IPS-15b (cell line): ENCODE results near the gene SORT1.

ENCODE experiments used
- H3K27me3 ChIP-seq: one replicate; pipeline ENCODE4 v1.6.1; 2013; ENCODE audit warnings: low read length; ENCODE audit not compliant: control insufficient read depth, insufficient read depth
- H3K36me3 ChIP-seq: one replicate; pipeline ENCODE4 v1.6.1; 2013; ENCODE audit warnings: low read length; ENCODE audit not compliant: control insufficient read depth, insufficient read depth
- H3K4me1 ChIP-seq: one replicate; pipeline ENCODE4 v1.6.1; 2013; ENCODE audit warnings: mild to moderate bottlenecking, low read length; ENCODE audit not compliant: control insufficient read depth, insufficient read depth
- H3K4me3 ChIP-seq: one replicate; pipeline ENCODE4 v1.5.1; 2013; ENCODE audit warnings: low read depth, low read length
- H3K9ac ChIP-seq: one replicate; pipeline ENCODE4 v1.6.1; 2013; ENCODE audit warnings: low read depth, mild to moderate bottlenecking, low read length
- H3K9me3 ChIP-seq: one replicate; pipeline ENCODE4 v1.6.1; 2013; ENCODE audit warnings: mild to moderate bottlenecking, low read length; ENCODE audit not compliant: control insufficient read depth, insufficient read depth

SORT1 gene

DNA sequence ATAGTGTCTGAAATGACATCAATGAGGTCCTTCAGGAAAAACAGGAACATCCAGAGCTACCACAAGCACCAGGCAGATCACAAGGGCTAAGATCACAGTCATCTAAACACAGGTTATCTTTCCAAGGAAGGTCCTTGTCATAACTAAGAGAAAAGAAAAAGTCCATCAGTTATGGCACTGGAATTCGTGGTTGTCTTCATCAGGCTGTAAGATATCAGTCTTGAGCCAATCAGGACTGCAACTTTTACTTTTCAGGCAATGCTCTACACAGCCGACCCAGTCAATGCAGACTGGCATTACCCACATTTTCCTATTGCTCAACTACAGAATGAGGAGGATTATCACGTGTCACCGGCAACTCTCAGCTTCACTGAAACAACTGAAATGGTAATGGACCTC is 26.4 kb downstream of the SORT1 start:
- Histone ChIP-seq H3K27me3 (no peaks in the 10 kb centered on the region), H3K9me3 (no peaks in the 10 kb centered on the region), H3K4me1 (peaks cover 7% of the 10 kb centered on the region), H3K9ac (no peak overlapping the region), H3K36me3 (no peaks in the 10 kb centered on the region), H3K4me3 (no peak overlapping the region)

DNA sequence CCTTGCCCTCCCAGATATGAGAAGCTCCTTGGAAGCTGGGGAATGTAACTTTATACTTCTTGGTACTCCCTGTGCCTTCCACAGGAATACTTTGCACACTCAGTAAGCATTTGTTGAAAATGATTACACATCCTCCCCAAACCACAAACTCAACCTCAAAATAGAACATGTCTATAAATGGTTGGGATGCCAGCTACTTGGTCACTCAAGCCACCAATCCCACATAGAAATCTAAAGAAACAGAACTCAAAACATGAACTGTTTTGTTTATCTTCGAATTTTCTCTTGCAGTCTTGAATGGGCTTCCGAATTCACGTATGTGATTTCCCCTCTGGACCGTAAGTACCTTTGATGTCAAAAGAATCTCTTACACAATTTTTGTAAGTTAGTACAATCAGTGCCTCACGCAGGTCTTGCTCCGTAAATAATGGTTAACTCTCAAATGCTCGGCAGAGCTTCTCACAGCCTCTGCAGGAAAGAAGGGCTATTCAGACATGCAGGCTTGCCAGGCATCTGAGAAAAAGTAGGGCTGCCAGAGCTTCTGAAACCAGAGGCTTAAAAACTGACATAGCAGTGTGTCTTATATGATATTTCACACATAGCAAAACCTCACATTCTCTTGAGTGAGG is 26.9 kb downstream of the SORT1 start:
- Histone ChIP-seq H3K36me3 (no peaks in the 10 kb centered on the region), H3K9me3 (no peaks in the 10 kb centered on the region), H3K4me3 (no peak overlapping the region), H3K4me1 (peaks cover 7% of the 10 kb centered on the region), H3K27me3 (no peaks in the 10 kb centered on the region), H3K9ac (no peak overlapping the region)

- Histone ChIP-seq H3K4me1 (peaks cover 7% of the 10 kb centered on the region), H3K9me3 (no peaks in the 10 kb centered on the region), H3K4me3 (no peak overlapping the region), H3K9ac (no peak overlapping the region), H3K27me3 (no peaks in the 10 kb centered on the region), H3K36me3 (no peaks in the 10 kb centered on the region)
Measured at GRCh38 chr1:109369167-109369746, 28.5 kb downstream of the SORT1 start.

DNA sequence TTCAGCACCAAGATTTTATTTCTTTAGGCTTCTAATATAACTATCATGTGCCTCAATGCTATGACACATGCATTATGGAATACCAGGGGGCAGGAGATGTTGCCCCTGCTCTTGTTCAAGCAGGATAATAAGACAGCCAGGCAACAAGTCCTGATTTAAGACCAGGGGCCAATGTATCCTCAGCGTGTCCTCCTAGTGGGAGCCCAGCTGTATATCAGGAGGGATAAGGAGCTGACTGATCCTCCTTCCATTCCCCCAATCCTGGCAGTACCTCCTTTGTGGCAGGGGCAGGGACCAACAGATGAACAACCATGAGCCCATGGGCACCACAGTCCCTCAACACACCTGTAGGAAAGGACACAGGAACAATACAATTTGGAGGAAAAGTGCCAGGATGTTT is 29.3 kb downstream of the SORT1 start:
- peaks cover 7% of the 10 kb centered on the region for H3K4me1 ChIP-seq
- H3K9ac ChIP-seq: no peak overlapping the region
- H3K27me3 ChIP-seq: no peaks in the 10 kb centered on the region
- no peak overlapping the region for H3K4me3 ChIP-seq
- no peaks in the 10 kb centered on the region for H3K9me3 ChIP-seq
- no peaks in the 10 kb centered on the region for H3K36me3 ChIP-seq

DNA sequence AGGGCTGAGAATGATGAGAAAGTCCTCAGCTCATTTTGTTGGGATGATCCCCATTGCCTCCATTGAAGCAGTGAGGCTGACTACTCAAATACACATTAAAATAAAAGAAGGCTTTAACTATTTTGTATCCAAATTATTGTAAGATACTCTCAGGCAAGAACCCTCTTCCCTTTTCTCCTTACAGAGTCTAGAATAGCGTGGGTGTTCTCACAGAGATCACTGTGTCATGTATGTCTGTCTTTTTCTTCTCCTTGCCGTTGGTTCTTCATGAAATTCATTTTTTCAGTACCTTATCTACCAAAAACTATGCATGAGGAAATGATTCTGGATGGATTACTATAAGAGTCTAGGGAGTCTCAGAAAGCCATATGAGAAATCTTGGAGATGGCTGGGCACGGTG is 30.1 kb downstream of the SORT1 start:
- no peak overlapping the region for H3K4me3 ChIP-seq
- no peaks in the 10 kb centered on the region for H3K36me3 ChIP-seq
- no peaks in the 10 kb centered on the region for H3K27me3 ChIP-seq
- no peaks in the 10 kb centered on the region for H3K9me3 ChIP-seq
- no peak overlapping the region for H3K9ac ChIP-seq
- H3K4me1 ChIP-seq: peaks cover 7% of the 10 kb centered on the region

DNA sequence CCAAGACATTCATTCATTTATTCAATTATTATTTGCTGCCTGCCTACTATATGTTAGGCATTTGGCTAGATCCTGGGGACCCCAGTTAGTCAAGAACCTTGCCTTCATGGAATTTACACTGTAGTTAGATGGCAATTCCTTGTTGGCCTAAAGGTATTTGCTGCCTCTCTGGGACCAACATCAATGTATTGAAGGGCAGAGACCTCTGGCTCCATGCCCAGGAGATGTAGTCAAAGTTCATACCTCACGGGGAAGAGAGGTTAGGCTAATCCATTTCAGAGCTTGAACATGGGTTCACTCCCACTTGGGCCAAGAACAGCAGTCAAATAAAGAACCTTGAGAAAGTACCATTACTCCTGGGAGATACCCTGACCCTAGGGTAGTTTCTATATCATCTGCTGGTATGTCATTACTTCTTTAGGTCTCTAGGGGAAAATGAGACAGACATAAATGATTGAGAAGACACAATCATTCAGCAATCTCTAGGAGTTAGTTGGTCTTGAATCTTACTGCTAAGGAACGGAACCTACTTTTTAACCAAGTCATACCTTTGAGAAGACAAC is 32.0 kb downstream of the SORT1 start:
- Histone ChIP-seq H3K9me3 (no peaks in the 10 kb centered on the region), H3K9ac (no peak overlapping the region), H3K27me3 (no peaks in the 10 kb centered on the region), H3K36me3 (no peaks in the 10 kb centered on the region), H3K4me1 (peaks cover 5% of the 10 kb centered on the region), H3K4me3 (no peak overlapping the region)

- Histone ChIP-seq H3K36me3 (no peaks in the 10 kb centered on the region), H3K4me1 (peaks cover 5% of the 10 kb centered on the region), H3K4me3 (no peak overlapping the region), H3K27me3 (no peaks in the 10 kb centered on the region), H3K9ac (no peak overlapping the region), H3K9me3 (no peaks in the 10 kb centered on the region)
Measured at GRCh38 chr1:109361649-109362048, 36.1 kb downstream of the SORT1 start.

GRCh38 chr1:109361069-109361468 is 36.6 kb downstream of the SORT1 start:
- Histone ChIP-seq H3K27me3 (no peaks in the 10 kb centered on the region), H3K4me1 (peaks cover 5% of the 10 kb centered on the region), H3K9me3 (no peaks in the 10 kb centered on the region), H3K9ac (no peak overlapping the region), H3K36me3 (no peaks in the 10 kb centered on the region), H3K4me3 (no peak overlapping the region)

DNA sequence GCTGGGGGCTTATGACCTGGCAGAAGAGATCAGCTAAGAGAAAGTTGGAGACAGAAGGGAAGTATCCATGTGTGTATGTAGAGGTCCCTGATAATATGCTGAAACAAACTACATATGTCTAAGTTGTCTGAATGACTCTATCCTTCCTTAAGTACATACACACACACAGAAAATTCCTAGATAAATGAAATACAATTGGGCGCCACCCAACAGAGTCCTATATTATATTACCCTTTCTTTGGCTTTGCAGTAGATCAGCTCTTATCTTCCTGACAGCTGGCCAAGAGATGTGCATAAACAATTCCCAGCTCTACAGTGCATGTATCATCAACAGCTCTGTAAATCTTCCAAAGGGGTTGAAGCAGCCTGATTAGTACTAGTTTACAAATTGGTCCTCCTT is 40.1 kb downstream of the SORT1 start:
- Histone ChIP-seq H3K27me3 (no peaks in the 10 kb centered on the region), H3K9me3 (no peaks in the 10 kb centered on the region), H3K4me3 (no peak overlapping the region), H3K9ac (no peak overlapping the region), H3K36me3 (no peaks in the 10 kb centered on the region), H3K4me1 (peaks cover 5% of the 10 kb centered on the region)

DNA sequence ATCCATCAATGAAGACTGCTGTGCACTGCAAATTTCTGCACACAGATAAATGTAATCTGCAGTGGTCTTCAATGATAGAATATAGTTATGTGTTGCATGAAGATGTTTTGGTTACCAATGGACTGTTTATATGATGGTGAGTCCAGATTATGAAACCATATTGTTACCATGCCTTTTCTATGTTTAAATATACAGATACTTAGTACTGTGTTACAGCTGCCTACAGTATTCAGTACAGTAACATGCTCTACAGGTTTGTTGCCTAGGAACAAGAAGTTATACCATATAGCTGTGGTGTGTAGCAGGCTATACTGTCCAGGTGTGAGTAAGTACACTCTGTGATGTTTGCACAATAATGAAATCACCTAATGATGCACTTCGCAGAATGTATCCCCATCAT is 40.8 kb downstream of the SORT1 start:
- no peak overlapping the region for H3K4me3 ChIP-seq
- H3K36me3 ChIP-seq: no peaks in the 10 kb centered on the region
- H3K27me3 ChIP-seq: no peaks in the 10 kb centered on the region
- no peak overlapping the region for H3K9ac ChIP-seq
- H3K4me1 ChIP-seq: peaks cover 5% of the 10 kb centered on the region
- H3K9me3 ChIP-seq: no peaks in the 10 kb centered on the region

DNA sequence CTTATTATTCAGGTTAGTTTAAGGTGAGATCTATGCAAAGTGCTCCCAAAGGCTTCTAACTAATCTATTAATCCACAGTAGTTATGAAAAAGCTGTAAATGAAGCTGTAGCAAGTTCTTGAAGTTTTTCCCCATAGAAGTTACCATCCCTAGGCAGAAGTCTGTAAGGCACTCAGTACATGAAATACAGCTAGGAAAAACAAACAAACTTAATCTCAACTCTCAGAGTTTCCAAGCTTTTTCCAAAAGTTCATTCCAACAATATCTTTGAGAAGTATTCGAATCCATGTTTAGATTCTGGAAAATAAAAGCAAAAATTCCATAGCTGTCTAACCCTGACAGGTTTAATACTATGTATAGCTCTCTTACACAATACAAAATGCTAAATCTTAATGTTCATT is 41.2 kb downstream of the SORT1 start:
- Histone ChIP-seq H3K4me3 (no peak overlapping the region), H3K9ac (no peak overlapping the region)

GRCh38 chr1:109354929-109355328 is 42.8 kb downstream of the SORT1 start:
- H3K9ac ChIP-seq: no peak overlapping the region
- no peaks in the 10 kb centered on the region for H3K4me1 ChIP-seq
- H3K36me3 ChIP-seq: no peaks in the 10 kb centered on the region
- H3K4me3 ChIP-seq: no peak overlapping the region
- no peaks in the 10 kb centered on the region for H3K9me3 ChIP-seq
- H3K27me3 ChIP-seq: no peaks in the 10 kb centered on the region

More for the DNA sequence above, 41.2 kb downstream of the SORT1 start:
- no peaks in the 10 kb centered on the region for H3K36me3 ChIP-seq
- no peaks in the 10 kb centered on the region for H3K9me3 ChIP-seq
- no peaks in the 10 kb centered on the region for H3K27me3 ChIP-seq
- peaks cover 4% of the 10 kb centered on the region for H3K4me1 ChIP-seq
